HG02938 (cell line): ENCODE data around the gene AQP6.
"Not testable (repeated sequence)": the region's sequence is repeated elsewhere in the genome, so short reads cannot be mapped to it uniquely, and the experiment has no call there.

ENCODE experiments used
- ATAC-seq: cut with Tn5 transposase; IDR thresholded peaks from one replicate; pipeline ENCODE4 v1.9.1; 2021; ENCODE audit warnings: mild to moderate bottlenecking, moderate library complexity; ENCODE audit not compliant: unreplicated experiment

The AQP6 gene

GRCh38 chr12:49969027-49969426 lies 3.7 kb upstream of the AQP6 start:
- no peak for ATAC-seq

GRCh38 chr12:49969651-49970429 lies 2.9 kb upstream of the AQP6 start:
- no peak for ATAC-seq

- ATAC-seq, result no peak
Observed at GRCh38 chr12:49970658-49971057, 2.1 kb upstream of the AQP6 start.

- ATAC-seq, result no peak
Observed at GRCh38 chr12:49971141-49971540, 1.6 kb upstream of the AQP6 start.

- ATAC-seq, result no peak
Observed at GRCh38 chr12:49972129-49972528, 618 bp upstream of the AQP6 start.

- ATAC-seq, result no peak
Observed at GRCh38 chr12:49973361-49973830, 649 bp downstream of the AQP6 start.

GRCh38 chr12:49974231-49974675 lies 1.5 kb downstream of the AQP6 start:
- ATAC-seq, result no peak

GRCh38 chr12:49974677-49975317 lies 2.0 kb downstream of the AQP6 start:
- ATAC-seq, result no peak

GRCh38 chr12:49975318-49975761 lies 2.6 kb downstream of the AQP6 start:
- no peak for ATAC-seq

GRCh38 chr12:49976557-49976956 lies 3.8 kb downstream of the AQP6 start:
- ATAC-seq, result no peak

GRCh38 chr12:49978125-49978524 lies 5.4 kb downstream of the AQP6 start:
- ATAC-seq, result no peak

- ATAC-seq, result no peak
Observed at GRCh38 chr12:49979016-49979586, 6.4 kb downstream of the AQP6 start.

GRCh38 chr12:49979791-49980190 lies 7.0 kb downstream of the AQP6 start:
- no peak for ATAC-seq

- ATAC-seq, result no peak
Observed at GRCh38 chr12:49980501-49981349, 8.0 kb downstream of the AQP6 start.

- no peak for ATAC-seq
Observed at GRCh38 chr12:49982246-49983087, 9.7 kb downstream of the AQP6 start.

GRCh38 chr12:49983892-49984291 lies 11.1 kb downstream of the AQP6 start:
- ATAC-seq, result no peak

- no peak for ATAC-seq
Observed at GRCh38 chr12:49984476-49985359, 12.0 kb downstream of the AQP6 start.

GRCh38 chr12:49985981-49986380 lies 13.2 kb downstream of the AQP6 start:
- no peak for ATAC-seq

- not testable (repeated sequence) for ATAC-seq
Observed at GRCh38 chr12:49986476-49986875, 13.7 kb downstream of the AQP6 start.
